Prostate gland (tissue), 2 donors: ENCODE results near the gene FAM186B.

ENCODE experiments used
- POLR2A ChIP-seq: fragments of 450-650 bp; IDR thresholded peaks from one replicate; pipeline ENCODE4 v1.6.1; 2016; ENCODE audit warnings: antibody characterized with exemption, mild to moderate bottlenecking
- POLR2AphosphoS5 ChIP-seq: sonication (generic); formaldehyde crosslinking; IDR thresholded peaks from one replicate; pipeline ENCODE4 v1.6.1; 2017; ENCODE audit warnings: antibody characterized with exemption
- TF ChIP-seq, protein P1 (sequence below), 4 experiments: fragments of 200-600 bp in 2 of 4; fragments of 450-650 bp in 2 of 4; sonication (generic) in 2 of 4; IDR thresholded peaks; 1 replicate in 3 of 4; 2 replicates in 1 of 4; pipeline ENCODE4 v1.5.1; 2016 to 2019; ENCODE audit warnings: antibody characterized with exemption in 4 of 4, mild to moderate bottlenecking in 2 of 4, moderate library complexity in 2 of 4

- TF ChIP-seq, protein P1, sequence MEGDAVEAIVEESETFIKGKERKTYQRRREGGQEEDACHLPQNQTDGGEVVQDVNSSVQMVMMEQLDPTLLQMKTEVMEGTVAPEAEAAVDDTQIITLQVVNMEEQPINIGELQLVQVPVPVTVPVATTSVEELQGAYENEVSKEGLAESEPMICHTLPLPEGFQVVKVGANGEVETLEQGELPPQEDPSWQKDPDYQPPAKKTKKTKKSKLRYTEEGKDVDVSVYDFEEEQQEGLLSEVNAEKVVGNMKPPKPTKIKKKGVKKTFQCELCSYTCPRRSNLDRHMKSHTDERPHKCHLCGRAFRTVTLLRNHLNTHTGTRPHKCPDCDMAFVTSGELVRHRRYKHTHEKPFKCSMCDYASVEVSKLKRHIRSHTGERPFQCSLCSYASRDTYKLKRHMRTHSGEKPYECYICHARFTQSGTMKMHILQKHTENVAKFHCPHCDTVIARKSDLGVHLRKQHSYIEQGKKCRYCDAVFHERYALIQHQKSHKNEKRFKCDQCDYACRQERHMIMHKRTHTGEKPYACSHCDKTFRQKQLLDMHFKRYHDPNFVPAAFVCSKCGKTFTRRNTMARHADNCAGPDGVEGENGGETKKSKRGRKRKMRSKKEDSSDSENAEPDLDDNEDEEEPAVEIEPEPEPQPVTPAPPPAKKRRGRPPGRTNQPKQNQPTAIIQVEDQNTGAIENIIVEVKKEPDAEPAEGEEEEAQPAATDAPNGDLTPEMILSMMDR (IDR thresholded peaks at IDR 0.05) = no peak
- TF ChIP-seq POLR2A (no peak), POLR2AphosphoS5 (no peak)
Measured at GRCh38 chr12:49635036-49635435, 29.6 kb upstream of the FAM186B start.
